Measurements from ENCODE around the gene DUSP12. TPM values are rescaled to one million over a fixed set of nuclear protein-coding genes. Genes with fewer than 3 reads are reported as not detected.
A peak's percentile ranks its signal among the peaks of the same experiment; 100 is the strongest.

DUSP12 gene
- total and polyA plus RNA-seq, 9 of the 15 experiments (the other 6 are each of a cell fraction or from before 2014, with no cell fraction given), result 10.4 to 81.4 (median 43.6) TPM

- TF ChIP-seq, protein P1, sequence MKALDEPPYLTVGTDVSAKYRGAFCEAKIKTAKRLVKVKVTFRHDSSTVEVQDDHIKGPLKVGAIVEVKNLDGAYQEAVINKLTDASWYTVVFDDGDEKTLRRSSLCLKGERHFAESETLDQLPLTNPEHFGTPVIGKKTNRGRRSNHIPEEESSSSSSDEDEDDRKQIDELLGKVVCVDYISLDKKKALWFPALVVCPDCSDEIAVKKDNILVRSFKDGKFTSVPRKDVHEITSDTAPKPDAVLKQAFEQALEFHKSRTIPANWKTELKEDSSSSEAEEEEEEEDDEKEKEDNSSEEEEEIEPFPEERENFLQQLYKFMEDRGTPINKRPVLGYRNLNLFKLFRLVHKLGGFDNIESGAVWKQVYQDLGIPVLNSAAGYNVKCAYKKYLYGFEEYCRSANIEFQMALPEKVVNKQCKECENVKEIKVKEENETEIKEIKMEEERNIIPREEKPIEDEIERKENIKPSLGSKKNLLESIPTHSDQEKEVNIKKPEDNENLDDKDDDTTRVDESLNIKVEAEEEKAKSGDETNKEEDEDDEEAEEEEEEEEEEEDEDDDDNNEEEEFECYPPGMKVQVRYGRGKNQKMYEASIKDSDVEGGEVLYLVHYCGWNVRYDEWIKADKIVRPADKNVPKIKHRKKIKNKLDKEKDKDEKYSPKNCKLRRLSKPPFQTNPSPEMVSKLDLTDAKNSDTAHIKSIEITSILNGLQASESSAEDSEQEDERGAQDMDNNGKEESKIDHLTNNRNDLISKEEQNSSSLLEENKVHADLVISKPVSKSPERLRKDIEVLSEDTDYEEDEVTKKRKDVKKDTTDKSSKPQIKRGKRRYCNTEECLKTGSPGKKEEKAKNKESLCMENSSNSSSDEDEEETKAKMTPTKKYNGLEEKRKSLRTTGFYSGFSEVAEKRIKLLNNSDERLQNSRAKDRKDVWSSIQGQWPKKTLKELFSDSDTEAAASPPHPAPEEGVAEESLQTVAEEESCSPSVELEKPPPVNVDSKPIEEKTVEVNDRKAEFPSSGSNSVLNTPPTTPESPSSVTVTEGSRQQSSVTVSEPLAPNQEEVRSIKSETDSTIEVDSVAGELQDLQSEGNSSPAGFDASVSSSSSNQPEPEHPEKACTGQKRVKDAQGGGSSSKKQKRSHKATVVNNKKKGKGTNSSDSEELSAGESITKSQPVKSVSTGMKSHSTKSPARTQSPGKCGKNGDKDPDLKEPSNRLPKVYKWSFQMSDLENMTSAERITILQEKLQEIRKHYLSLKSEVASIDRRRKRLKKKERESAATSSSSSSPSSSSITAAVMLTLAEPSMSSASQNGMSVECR (CRISPR knock-in tag; IDR thresholded peaks at IDR 0.05), result 0 out of 2 replicates have a peak, but pooled peaks have one; percentile 44
- TF ChIP-seq, protein P2, sequence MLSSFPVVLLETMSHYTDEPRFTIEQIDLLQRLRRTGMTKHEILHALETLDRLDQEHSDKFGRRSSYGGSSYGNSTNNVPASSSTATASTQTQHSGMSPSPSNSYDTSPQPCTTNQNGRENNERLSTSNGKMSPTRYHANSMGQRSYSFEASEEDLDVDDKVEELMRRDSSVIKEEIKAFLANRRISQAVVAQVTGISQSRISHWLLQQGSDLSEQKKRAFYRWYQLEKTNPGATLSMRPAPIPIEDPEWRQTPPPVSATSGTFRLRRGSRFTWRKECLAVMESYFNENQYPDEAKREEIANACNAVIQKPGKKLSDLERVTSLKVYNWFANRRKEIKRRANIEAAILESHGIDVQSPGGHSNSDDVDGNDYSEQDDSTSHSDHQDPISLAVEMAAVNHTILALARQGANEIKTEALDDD (IDR thresholded peaks at IDR 0.05), result peak; percentile 51; the same call in 1 of the 2 replicates
- TF ChIP-seq SPI1 (IDR thresholded peaks at IDR 0.05; ENCODE audit: borderline replicate concordance, low read depth, low read length), result 0 out of 2 replicates have a peak, but pooled peaks have one; percentile 10
- TF ChIP-seq FOXJ3 (CRISPR knock-in tag; IDR thresholded peaks at IDR 0.05), result no peak
- TF ChIP-seq ZNF384 (IDR thresholded peaks at IDR 0.05; ENCODE audit: low read depth, low read length), result peak; percentile 100
- TF ChIP-seq, protein P3, sequence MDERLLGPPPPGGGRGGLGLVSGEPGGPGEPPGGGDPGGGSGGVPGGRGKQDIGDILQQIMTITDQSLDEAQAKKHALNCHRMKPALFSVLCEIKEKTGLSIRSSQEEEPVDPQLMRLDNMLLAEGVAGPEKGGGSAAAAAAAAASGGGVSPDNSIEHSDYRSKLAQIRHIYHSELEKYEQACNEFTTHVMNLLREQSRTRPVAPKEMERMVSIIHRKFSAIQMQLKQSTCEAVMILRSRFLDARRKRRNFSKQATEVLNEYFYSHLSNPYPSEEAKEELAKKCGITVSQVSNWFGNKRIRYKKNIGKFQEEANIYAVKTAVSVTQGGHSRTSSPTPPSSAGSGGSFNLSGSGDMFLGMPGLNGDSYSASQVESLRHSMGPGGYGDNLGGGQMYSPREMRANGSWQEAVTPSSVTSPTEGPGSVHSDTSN (CRISPR knock-in tag; IDR thresholded peaks at IDR 0.05; ENCODE audit: low read depth), result no peak
- TF ChIP-seq, protein P3 (tag; conservative IDR thresholded peaks at IDR 0.05; ENCODE audit: low read depth), result peak; percentile 81
- no peak for TF ChIP-seq CBFB (CRISPR knock-in tag; IDR thresholded peaks at IDR 0.05)
- no peak for TF ChIP-seq EWSR1 (IDR thresholded peaks at IDR 0.05; ENCODE audit: borderline replicate concordance, low read depth, partially characterized antibody)
- TF ChIP-seq BDP1 (IDR thresholded peaks at IDR 0.05; ENCODE audit: insufficient read depth, insufficient read length), result no peak
- peak; percentile 51 for TF ChIP-seq TCF3 (CRISPR knock-in tag; IDR thresholded peaks at IDR 0.05)
- TF ChIP-seq PREB (CRISPR knock-in tag; IDR thresholded peaks at IDR 0.05), result no peak
- peak; percentile 34 for TF ChIP-seq MAFG (tag; conservative IDR thresholded peaks at IDR 0.05)
- no peak for TF ChIP-seq ZNF12 (CRISPR knock-in tag; IDR thresholded peaks at IDR 0.05)
- peak in 1 of 2 experiments; percentile 58; a peak in 1 of 4 replicates for TF ChIP-seq ZNF639 (CRISPR knock-in tag; conservative IDR thresholded peaks at IDR 0.05 in 1 of 2, IDR thresholded peaks at IDR 0.05 in 1 of 2)
- peak; percentile 75; the same call in 1 of the 2 replicates for TF ChIP-seq HLTF (IDR thresholded peaks at IDR 0.05)
- TF ChIP-seq NFATC3 (IDR thresholded peaks at IDR 0.05), result 0 out of 2 replicates have a peak, but pooled peaks have one; percentile 35
Observed at GRCh38 chr1:161738627-161739287, 10.8 kb upstream of the DUSP12 start (continued).
